HepG2 (cell line): ENCODE measurements around the gene PGPEP1. TPM values are rescaled to one million over a fixed set of nuclear protein-coding genes. Genes with fewer than 3 reads are reported as not detected.
A peak's percentile ranks its signal among the peaks of the same experiment; 100 is the strongest.

ENCODE experiments used
- GTF3A ChIP-seq: sonication (generic); formaldehyde crosslinking; conservative IDR thresholded peaks from 2 replicates; pipeline ENCODE4 v1.4.0; 2020; ENCODE audit warnings: mild to moderate bottlenecking, missing genetic modification reagents
- POLR2AphosphoS2 ChIP-seq: IDR thresholded peaks from 2 replicates; pipeline ENCODE4 v1.6.1; 2011; ENCODE audit warnings: low read depth, low read length, improper control_type of control experiment
- POLR2G ChIP-seq: fragments of 200-400 bp; formaldehyde crosslinking; IDR thresholded peaks from 2 replicates; pipeline ENCODE4 v1.6.1; 2018; ENCODE audit warnings: mild to moderate bottlenecking, low read depth, low read length, moderate library complexity
- RBFOX2 ChIP-seq: fragments of 200-400 bp; formaldehyde crosslinking; IDR thresholded peaks from 2 replicates; pipeline ENCODE4 v1.6.1; 2017; ENCODE audit warnings: low read depth, mild to moderate bottlenecking, low read length
- ZFP37 ChIP-seq: sonication (generic); formaldehyde crosslinking; IDR thresholded peaks from 2 replicates; pipeline ENCODE4 v1.4.0; 2020; ENCODE audit warnings: missing genetic modification reagents, borderline replicate concordance
- ZNF432 ChIP-seq: sonication (generic); formaldehyde crosslinking; IDR thresholded peaks from 2 replicates; pipeline ENCODE4 v1.5.0; 2020; ENCODE audit warnings: missing genetic modification reagents, mild to moderate bottlenecking, borderline replicate concordance
- ZNF709 ChIP-seq: sonication (generic); formaldehyde crosslinking; IDR thresholded peaks from 2 replicates; pipeline ENCODE4 v1.5.0; 2020; ENCODE audit warnings: mild to moderate bottlenecking, missing genetic modification reagents
- polyA plus RNA-seq, 8 experiments: library from polyadenylated mRNA; depleted of rRNA in 3 of 8; stranded (reverse) in 7 of 8; unstranded in 1 of 8; fragments of >200 nt; fragmentation: Illumina TruSeq in 4 of 8; extraction: Trizol in 4 of 8; gene quantifications; 2 replicates each; pipeline versions ENCODE4 v1.2.1 to v1.2.3, GENCODE V29; 2011 to 2016; ENCODE audit warnings: low read depth in 4 of 8, missing spikeins in 1 of 8, mixed read lengths in 1 of 8; ENCODE audit not compliant: insufficient read depth in 1 of 8
- total RNA-seq, 5 experiments: library from RNA; depleted of rRNA; stranded (reverse); fragments of >200 nt; fragmentation: Illumina TruSeq; extraction: Trizol; gene quantifications; 2 replicates each; pipeline ENCODE4 v1.2.3, GENCODE V29; 2016; ENCODE audit warnings: low read depth in 1 of 5
- TF ChIP-seq, protein P1 (sequence below): sonication (generic); formaldehyde crosslinking; IDR thresholded peaks from 2 replicates; pipeline ENCODE4 v1.8.0; 2022; ENCODE audit warnings: missing genetic modification reagents, mild to moderate bottlenecking, moderate library complexity, borderline replicate concordance
- TF ChIP-seq, protein P2 (sequence below): sonication (generic); formaldehyde crosslinking; IDR thresholded peaks from 2 replicates; pipeline ENCODE4 v1.4.0; 2020; ENCODE audit warnings: mild to moderate bottlenecking, missing genetic modification reagents
- TF ChIP-seq, protein P3 (sequence below): sonication (generic); formaldehyde crosslinking; conservative IDR thresholded peaks from 2 replicates; pipeline ENCODE4 v1.4.0; 2020; ENCODE audit warnings: mild to moderate bottlenecking, missing genetic modification reagents, moderate library complexity
- TF ChIP-seq, protein P4 (sequence below): IDR thresholded peaks from 2 replicates; pipeline ENCODE4 v1.6.1; 2018; ENCODE audit warnings: missing genetic modification reagents

PGPEP1 gene
- total and polyA plus RNA-seq, 2 of the 13 experiments (the other 11 are each of a cell fraction or from before 2014, with no cell fraction given) = 53.1 to 56.6 TPM

DNA sequence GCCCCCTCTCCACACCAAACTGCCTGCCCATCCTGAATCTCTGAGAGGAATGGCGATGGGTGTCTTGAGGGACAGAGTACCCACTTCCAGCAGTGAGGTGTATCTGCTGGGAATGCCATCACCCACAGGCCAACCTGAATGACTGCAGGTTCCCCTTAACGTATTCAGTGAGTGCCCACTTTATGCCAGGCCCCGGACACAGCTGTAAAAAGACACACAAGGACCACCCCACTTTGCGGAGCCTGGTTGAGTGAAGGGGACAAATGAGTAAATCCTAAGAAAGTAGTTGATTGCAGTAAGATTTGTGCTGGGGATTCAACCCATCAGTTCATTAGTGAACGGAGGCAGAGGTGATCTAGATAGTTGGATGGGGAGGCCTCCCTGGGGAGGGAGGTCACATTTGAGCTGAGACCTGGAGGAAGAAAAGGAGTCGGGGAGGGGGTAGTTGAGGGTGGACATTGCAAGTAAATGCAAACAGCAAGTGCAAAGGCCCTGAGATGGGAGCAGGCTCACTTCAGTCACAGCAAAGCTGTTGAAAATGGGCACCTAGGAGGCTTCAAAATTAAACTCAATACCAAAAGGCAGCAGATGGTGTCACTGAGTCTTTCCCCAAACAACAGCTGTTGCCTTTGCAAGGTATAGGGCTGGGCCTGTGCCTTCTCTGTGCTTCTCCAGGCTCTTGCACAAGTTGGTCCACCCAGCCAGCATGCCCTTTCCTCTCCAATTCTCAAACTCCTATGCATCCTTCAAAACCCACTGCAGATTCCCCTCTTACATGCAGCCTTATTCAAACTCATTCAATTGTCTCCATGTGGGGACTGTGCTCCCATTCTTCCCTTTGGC lies 49.9 kb downstream of the PGPEP1 start (continued):
- TF ChIP-seq, protein P1, sequence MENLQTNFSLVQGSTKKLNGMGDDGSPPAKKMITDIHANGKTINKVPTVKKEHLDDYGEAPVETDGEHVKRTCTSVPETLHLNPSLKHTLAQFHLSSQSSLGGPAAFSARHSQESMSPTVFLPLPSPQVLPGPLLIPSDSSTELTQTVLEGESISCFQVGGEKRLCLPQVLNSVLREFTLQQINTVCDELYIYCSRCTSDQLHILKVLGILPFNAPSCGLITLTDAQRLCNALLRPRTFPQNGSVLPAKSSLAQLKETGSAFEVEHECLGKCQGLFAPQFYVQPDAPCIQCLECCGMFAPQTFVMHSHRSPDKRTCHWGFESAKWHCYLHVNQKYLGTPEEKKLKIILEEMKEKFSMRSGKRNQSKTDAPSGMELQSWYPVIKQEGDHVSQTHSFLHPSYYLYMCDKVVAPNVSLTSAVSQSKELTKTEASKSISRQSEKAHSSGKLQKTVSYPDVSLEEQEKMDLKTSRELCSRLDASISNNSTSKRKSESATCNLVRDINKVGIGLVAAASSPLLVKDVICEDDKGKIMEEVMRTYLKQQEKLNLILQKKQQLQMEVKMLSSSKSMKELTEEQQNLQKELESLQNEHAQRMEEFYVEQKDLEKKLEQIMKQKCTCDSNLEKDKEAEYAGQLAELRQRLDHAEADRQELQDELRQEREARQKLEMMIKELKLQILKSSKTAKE (CRISPR knock-in tag) = no peak
- peak; percentile 9 for TF ChIP-seq ZFP37
- TF ChIP-seq RBFOX2 = peak; percentile 80
- no peak for TF ChIP-seq GTF3A (CRISPR knock-in tag)
- TF ChIP-seq, protein P2, sequence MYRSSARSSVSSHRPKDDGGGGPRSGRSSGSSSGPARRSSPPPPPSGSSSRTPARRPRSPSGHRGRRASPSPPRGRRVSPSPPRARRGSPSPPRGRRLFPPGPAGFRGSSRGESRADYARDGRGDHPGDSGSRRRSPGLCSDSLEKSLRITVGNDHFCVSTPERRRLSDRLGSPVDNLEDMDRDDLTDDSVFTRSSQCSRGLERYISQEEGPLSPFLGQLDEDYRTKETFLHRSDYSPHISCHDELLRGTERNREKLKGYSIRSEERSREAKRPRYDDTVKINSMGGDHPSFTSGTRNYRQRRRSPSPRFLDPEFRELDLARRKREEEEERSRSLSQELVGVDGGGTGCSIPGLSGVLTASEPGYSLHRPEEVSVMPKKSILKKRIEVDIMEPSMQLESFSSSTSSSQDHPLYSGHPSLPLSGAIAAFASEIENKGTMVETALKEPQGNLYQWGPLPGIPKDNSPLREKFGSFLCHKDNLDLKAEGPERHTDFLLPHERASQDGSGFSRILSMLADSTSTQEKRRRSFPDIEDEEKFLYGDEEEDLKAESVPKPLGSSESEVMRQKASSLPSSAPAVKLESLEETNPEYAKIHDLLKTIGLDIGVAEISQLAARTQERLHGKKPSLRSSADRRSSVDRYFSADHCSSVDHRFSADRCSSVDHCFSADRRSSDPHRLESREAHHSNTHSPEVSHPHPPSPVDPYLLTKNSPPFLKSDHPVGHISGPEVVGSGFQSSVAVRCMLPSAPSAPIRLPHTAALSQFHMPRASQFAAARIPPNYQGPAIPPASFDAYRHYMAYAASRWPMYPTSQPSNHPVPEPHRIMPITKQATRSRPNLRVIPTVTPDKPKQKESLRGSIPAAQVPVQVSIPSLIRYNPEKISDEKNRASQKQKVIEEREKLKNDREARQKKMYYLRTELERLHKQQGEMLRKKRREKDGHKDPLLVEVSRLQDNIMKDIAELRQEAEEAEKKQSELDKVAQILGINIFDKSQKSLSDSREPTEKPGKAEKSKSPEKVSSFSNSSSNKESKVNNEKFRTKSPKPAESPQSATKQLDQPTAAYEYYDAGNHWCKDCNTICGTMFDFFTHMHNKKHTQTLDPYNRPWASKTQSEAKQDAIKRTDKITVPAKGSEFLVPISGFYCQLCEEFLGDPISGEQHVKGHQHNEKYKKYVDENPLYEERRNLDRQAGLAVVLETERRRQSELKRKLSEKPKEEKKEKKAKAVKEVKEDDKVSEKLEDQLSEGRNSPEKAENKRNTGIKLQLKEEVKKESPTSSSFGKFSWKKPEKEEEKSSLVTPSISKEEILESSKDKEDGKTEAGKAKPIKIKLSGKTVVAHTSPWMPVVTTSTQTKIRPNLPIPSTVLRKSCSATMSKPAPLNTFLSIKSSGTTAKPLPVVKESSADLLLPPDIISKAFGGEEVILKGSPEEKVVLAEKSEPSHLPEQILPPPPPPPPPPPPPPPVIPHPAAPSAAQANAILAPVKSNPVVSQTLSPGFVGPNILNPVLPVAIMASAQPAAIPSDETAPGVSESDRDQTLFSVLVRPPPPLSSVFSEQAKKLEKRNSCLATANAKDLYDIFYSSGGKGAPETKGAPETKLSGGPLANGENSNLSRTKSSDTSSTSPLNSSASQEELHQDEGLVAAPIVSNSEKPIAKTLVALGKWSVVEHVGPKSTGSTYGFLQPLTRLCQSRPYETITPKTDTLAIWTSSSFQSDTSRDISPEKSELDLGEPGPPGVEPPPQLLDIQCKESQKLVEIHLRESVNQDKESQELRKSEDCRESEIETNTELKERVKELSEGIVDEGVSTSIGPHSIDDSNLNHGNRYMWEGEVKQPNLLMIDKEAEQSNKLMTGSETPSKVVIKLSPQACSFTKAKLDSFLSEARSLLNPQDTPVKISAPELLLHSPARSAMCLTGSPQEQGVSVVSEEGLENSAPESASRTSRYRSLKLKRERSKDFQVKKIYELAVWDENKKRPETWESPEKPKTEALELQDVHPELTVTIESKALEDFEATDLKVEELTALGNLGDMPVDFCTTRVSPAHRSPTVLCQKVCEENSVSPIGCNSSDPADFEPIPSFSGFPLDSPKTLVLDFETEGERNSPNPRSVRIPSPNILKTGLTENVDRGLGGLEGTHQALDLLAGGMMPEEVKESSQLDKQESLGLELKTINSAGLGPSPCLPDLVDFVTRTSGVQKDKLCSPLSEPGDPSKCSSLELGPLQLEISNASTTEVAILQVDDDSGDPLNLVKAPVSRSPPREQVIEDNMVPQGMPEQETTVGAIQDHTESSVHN = 0 out of 2 replicates have a peak, but pooled peaks have one; percentile 30
- TF ChIP-seq ZNF432 = no peak
- TF ChIP-seq, protein P3, sequence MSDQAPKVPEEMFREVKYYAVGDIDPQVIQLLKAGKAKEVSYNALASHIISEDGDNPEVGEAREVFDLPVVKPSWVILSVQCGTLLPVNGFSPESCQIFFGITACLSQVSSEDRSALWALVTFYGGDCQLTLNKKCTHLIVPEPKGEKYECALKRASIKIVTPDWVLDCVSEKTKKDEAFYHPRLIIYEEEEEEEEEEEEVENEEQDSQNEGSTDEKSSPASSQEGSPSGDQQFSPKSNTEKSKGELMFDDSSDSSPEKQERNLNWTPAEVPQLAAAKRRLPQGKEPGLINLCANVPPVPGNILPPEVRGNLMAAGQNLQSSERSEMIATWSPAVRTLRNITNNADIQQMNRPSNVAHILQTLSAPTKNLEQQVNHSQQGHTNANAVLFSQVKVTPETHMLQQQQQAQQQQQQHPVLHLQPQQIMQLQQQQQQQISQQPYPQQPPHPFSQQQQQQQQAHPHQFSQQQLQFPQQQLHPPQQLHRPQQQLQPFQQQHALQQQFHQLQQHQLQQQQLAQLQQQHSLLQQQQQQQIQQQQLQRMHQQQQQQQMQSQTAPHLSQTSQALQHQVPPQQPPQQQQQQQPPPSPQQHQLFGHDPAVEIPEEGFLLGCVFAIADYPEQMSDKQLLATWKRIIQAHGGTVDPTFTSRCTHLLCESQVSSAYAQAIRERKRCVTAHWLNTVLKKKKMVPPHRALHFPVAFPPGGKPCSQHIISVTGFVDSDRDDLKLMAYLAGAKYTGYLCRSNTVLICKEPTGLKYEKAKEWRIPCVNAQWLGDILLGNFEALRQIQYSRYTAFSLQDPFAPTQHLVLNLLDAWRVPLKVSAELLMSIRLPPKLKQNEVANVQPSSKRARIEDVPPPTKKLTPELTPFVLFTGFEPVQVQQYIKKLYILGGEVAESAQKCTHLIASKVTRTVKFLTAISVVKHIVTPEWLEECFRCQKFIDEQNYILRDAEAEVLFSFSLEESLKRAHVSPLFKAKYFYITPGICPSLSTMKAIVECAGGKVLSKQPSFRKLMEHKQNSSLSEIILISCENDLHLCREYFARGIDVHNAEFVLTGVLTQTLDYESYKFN (CRISPR knock-in tag) = 0 out of 2 replicates have a peak, but pooled peaks have one; percentile 14
- TF ChIP-seq POLR2AphosphoS2 = no peak
- TF ChIP-seq POLR2G = peak; percentile 92
- TF ChIP-seq, protein P4, sequence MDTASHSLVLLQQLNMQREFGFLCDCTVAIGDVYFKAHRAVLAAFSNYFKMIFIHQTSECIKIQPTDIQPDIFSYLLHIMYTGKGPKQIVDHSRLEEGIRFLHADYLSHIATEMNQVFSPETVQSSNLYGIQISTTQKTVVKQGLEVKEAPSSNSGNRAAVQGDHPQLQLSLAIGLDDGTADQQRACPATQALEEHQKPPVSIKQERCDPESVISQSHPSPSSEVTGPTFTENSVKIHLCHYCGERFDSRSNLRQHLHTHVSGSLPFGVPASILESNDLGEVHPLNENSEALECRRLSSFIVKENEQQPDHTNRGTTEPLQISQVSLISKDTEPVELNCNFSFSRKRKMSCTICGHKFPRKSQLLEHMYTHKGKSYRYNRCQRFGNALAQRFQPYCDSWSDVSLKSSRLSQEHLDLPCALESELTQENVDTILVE (CRISPR knock-in tag) = no peak
- TF ChIP-seq ZNF709 (CRISPR knock-in tag) = peak; percentile 15; the same call in 1 of the 2 replicates
